Glutamatergic neuron (in vitro differentiated cells): ENCODE results near the gene ANO9. TPM values are rescaled to one million over a fixed set of nuclear protein-coding genes. Genes with fewer than 3 reads are reported as not detected.
A peak's percentile ranks its signal among the peaks of the same experiment; 100 is the strongest.
"Not testable (repeated sequence)": the region's sequence is repeated elsewhere in the genome, so short reads cannot be mapped to it uniquely, and the experiment has no call there.

Source experiments
- DNase-seq: peaks from one replicate; pipeline ENCODE4 v3.0.0; 2022
- H3K27ac Mint-ChIP-seq: one replicate; pipeline ENCODE4 v1.8.0; 2020; ENCODE audit warnings: mild to moderate bottlenecking, mixed read lengths, inconsistent platforms; ENCODE audit not compliant: unreplicated experiment
- H3K27me3 Mint-ChIP-seq: one replicate; pipeline ENCODE4 v1.8.0; 2020; ENCODE audit warnings: mild to moderate bottlenecking, moderate library complexity, mixed read lengths, inconsistent platforms; ENCODE audit not compliant: unreplicated experiment
- H3K36me3 Mint-ChIP-seq: one replicate; pipeline ENCODE4 v1.8.0; 2020; ENCODE audit warnings: mild to moderate bottlenecking, mixed read lengths, inconsistent platforms; ENCODE audit not compliant: unreplicated experiment
- H3K4me1 Mint-ChIP-seq: one replicate; pipeline ENCODE4 v1.8.0; 2020; ENCODE audit warnings: mild to moderate bottlenecking, low read depth, mixed read lengths, inconsistent platforms; ENCODE audit not compliant: unreplicated experiment
- H3K4me3 Mint-ChIP-seq: one replicate; pipeline ENCODE4 v1.8.0; 2020; ENCODE audit warnings: mild to moderate bottlenecking, mixed read lengths, inconsistent platforms; ENCODE audit not compliant: unreplicated experiment
- H3K9me3 Mint-ChIP-seq: one replicate; pipeline ENCODE4 v1.8.0; 2020; ENCODE audit warnings: mild to moderate bottlenecking, moderate library complexity, mixed read lengths, inconsistent platforms; ENCODE audit not compliant: unreplicated experiment
- total RNA-seq: library from RNA; stranded (reverse); fragmentation: NEBNext Ultra II Directional; extraction: Animal tissue kit (Norgen Biotek cat#: 25700); gene quantifications from one replicate; pipeline ENCODE4 v1.2.1, GENCODE V29; 2021; ENCODE audit not compliant: unreplicated experiment
- TF ChIP-seq, protein P1 (sequence below): fragments of 200-600 bp; sonication (generic); IDR thresholded peaks from one replicate; pipeline ENCODE4 v1.5.0; 2021; ENCODE audit not compliant: partially characterized antibody, unreplicated experiment

Gene ANO9
- total RNA-seq, 1 donor from 2014 or later: 1.8 TPM

DNA sequence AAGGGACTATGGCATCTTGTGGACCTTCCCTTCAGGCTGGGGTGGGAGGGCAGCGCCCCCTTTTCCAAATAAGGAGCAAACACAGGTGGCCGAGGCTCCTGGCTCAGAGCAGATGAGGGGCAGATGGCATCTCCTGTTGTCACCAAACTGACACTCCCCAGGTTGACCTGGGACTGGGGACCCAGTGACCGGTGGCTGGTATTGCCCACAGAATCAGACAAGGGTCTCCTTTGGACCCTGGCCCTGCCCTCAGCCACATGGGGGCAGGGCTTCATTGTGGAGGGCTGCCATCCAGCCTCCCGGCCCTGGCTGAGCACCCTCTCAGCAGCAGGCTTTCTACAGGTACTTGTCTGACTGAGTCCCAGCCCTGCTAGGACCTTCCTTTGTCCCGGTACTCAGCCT, 26.2 kb downstream of the ANO9 start:
- Mint-ChIP-seq H3K27ac (no peak overlapping the region), H3K9me3 (peaks cover 1% of the 10 kb centered on the region), H3K4me1 (peaks cover 1% of the 10 kb centered on the region), H3K4me3 (no peak overlapping the region), H3K36me3 (no peaks in the 10 kb centered on the region), H3K27me3 (peaks cover 10% of the 10 kb centered on the region)
- DNase-seq: no peak
- TF ChIP-seq, protein P1, sequence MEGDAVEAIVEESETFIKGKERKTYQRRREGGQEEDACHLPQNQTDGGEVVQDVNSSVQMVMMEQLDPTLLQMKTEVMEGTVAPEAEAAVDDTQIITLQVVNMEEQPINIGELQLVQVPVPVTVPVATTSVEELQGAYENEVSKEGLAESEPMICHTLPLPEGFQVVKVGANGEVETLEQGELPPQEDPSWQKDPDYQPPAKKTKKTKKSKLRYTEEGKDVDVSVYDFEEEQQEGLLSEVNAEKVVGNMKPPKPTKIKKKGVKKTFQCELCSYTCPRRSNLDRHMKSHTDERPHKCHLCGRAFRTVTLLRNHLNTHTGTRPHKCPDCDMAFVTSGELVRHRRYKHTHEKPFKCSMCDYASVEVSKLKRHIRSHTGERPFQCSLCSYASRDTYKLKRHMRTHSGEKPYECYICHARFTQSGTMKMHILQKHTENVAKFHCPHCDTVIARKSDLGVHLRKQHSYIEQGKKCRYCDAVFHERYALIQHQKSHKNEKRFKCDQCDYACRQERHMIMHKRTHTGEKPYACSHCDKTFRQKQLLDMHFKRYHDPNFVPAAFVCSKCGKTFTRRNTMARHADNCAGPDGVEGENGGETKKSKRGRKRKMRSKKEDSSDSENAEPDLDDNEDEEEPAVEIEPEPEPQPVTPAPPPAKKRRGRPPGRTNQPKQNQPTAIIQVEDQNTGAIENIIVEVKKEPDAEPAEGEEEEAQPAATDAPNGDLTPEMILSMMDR: no peak

DNA sequence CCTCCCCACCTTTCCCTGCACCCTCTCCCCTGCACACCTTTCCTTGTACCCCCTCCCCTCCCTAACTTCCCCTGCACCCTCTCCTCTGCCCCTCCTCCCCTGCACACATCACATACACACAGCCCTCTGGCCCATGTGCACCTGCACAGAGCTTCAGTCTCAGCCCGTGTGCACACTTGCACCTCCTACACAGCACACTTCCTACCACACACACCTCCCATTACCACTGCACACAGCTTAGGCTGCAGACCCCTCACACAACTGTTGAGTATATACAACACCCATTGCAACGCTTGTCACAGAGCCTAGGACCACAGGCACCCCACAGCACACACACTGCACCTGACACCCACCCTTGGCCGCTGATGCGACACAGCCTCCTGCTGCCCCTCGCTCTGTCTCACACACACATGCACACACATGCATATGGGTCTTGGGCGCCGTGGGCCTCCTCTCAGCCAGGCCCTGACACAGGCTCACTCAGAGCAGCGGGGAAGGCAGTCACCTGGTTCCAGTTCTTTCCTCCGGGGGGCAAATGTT, 27.4 kb downstream of the ANO9 start:
- H3K36me3 Mint-ChIP-seq: no peaks in the 10 kb centered on the region
- peaks cover 1% of the 10 kb centered on the region for H3K4me1 Mint-ChIP-seq
- peak overlapping the region; percentile 25 for H3K4me3 Mint-ChIP-seq
- H3K9me3 Mint-ChIP-seq: peaks cover 1% of the 10 kb centered on the region
- DNase-seq: no peak
- no peak overlapping the region for H3K27ac Mint-ChIP-seq
- H3K27me3 Mint-ChIP-seq: peaks cover 10% of the 10 kb centered on the region
- TF ChIP-seq, protein P1: no peak

DNA sequence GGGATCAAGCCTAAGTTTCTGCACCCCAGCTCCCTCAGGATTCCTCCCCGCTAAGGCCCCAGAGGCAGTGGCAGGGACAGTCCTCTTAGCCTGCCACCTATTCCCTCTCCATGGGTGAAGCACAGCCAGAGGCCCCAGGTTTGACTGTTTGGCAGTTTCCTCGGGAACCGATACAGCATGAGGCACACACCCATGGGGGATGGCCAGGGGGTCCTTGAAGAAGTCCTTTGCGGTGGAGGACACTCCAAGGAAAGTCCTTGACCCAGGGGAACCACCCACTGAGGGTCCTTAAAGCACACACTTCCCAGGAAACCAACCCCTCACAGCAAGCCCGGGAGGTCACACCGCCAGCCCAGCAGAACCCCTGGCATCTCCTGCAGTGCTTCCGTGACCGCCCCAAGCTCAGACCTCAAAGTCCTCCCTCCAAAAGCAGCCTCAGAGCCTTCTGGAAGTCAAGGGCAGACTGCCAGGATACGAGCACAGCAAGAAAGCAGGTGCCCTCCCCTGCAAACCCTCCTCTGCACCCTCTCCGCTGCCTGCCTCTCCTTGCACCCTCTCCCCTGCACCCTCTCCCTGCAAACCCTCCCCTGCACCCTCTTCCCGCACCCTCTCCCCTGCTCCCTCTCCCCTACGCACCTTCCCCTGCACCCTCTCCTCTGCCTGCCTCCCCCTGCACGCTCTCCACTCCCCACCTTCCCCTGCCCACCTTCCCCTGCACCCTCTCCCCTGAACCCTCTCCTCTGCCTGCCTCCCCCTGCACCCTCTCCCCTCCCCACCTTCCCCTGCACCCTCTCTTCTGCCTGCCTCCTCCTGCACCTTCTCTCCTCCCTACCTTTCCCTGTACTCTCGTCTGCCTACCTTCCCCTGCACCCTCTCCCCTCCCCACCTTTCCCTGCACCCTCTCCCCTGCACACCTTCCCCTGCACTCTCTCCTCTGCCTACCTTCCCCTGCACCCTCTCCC, 28.4 kb downstream of the ANO9 start:
- Mint-ChIP-seq H3K27me3 (peaks cover 10% of the 10 kb centered on the region), H3K4me3 (no peak overlapping the region), H3K4me1 (peaks cover 1% of the 10 kb centered on the region), H3K36me3 (no peaks in the 10 kb centered on the region), H3K9me3 (no peaks in the 10 kb centered on the region), H3K27ac (no peak overlapping the region)
- TF ChIP-seq, protein P1: no peak
- DNase-seq: no peak

DNA sequence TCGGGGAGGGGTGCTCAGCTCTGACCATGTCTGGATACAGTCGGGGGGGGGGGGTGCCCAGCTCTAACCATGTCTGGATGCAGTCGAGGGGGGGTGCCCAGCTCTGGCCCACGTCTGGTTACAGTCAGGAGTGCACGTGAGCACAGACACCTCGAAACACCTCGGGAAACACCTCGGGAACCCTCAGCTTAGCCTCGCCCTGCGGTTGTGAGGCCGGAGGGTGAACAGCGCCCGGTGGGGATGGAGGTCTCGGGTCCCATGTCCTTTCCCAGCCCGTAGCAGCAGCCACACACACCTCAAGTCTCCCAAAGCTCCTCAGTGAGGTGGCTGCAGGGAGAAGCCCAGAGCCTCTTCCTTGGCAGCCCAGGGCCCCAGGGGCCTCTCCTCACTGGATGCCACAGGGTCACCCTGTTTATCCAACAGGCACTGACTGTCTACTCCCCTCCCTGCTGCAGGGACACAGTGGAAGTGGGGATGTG, 29.1 kb downstream of the ANO9 start:
- no peaks in the 10 kb centered on the region for H3K9me3 Mint-ChIP-seq
- H3K36me3 Mint-ChIP-seq: no peaks in the 10 kb centered on the region
- H3K27me3 Mint-ChIP-seq: peaks cover 7% of the 10 kb centered on the region

DNA sequence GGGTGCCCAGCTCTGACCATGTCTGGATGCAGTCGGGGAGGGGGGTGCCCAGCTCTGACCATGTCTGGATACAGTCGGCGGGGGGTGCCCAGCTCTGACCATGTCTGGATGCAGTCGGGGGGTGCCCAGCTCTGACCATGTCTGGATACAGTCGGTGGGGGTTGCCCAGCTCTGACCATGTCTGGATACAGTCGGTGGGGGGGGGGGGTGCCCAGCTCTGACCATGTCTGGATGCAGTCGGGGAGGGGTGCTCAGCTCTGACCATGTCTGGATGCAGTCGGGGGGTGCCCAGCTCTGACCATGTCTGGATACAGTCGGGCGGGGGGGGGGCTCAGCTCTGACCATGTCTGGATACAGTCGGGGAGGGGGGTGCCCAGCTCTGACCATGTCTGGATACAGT, 30.3 kb downstream of the ANO9 start:
- not testable (repeated sequence) for H3K4me1 Mint-ChIP-seq, H3K27me3 Mint-ChIP-seq, DNase-seq, H3K9me3 Mint-ChIP-seq, H3K36me3 Mint-ChIP-seq, H3K4me3 Mint-ChIP-seq, H3K27ac Mint-ChIP-seq

More for the DNA sequence above, 29.1 kb downstream of the ANO9 start:
- Mint-ChIP-seq H3K27ac (no peak overlapping the region), H3K4me1 (peaks cover 1% of the 10 kb centered on the region), H3K4me3 (no peak overlapping the region)
- TF ChIP-seq, protein P1: no peak
- DNase-seq: no peak

DNA sequence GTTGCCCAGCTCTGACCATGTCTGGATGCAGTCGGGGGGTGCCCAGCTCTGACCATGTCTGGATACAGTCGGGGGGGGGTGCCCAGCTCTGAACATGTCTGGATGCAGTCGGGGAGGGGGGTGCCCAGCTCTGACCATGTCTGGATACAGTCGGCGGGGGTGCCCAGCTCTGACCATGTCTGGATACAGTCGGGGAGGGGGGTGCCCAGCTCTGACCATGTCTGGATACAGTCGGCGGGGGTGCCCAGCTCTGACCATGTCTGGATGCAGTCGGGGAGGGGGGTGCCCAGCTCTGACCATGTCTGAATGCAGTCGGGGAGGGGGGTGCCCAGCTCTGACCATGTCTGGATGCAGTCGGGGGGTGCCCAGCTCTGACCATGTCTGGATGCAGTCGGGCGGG, 31.1 kb downstream of the ANO9 start:
- not testable (repeated sequence) for H3K27me3 Mint-ChIP-seq, DNase-seq, H3K36me3 Mint-ChIP-seq, H3K27ac Mint-ChIP-seq, H3K9me3 Mint-ChIP-seq, H3K4me1 Mint-ChIP-seq, H3K4me3 Mint-ChIP-seq
